Ovary (tissue), 9 donors: ENCODE results near the gene BLTP3B. TPM values are rescaled to one million over a fixed set of nuclear protein-coding genes. Genes with fewer than 3 reads are reported as not detected.

Experiments used
- DNase-seq, 5 donors: peaks; one replicate each; pipeline ENCODE4 v3.0.0-alpha.2; 2019 to 2020
- H3K27ac ChIP-seq, 2 donors: fragments of 200-600 bp; one replicate each; pipeline versions ENCODE4 v1.5.1 to v1.8.0; 2019 to 2022
- H3K27me3 ChIP-seq: fragments of 200-600 bp; one replicate; pipeline ENCODE4 v1.8.0; 2022
- H3K36me3 ChIP-seq: fragments of 200-600 bp; sonication (generic); one replicate; pipeline ENCODE4 v1.5.1; 2019
- H3K4me1 ChIP-seq: one replicate; pipeline ENCODE4 v1.8.1; 2013; ENCODE audit warnings: mild to moderate bottlenecking, moderate library complexity; ENCODE audit not compliant: insufficient read depth
- H3K4me3 ChIP-seq: fragments of 200-600 bp; sonication (generic); one replicate; pipeline ENCODE4 v1.5.1; 2017
- H3K9me3 ChIP-seq, 2 donors: fragments of 200-600 bp in 1 of 2; sonication (generic) in 1 of 2; one replicate each; pipeline versions ENCODE4 v1.5.1 to v1.8.1; 2013 to 2019; ENCODE audit warnings: mild to moderate bottlenecking in 1 of 2, moderate library complexity in 1 of 2
- CTCF ChIP-seq, 3 donors: fragments of 450-650 bp in 2 of 3; fragments of 200-600 bp in 1 of 3; IDR thresholded peaks; one replicate each; pipeline versions ENCODE4 v1.5.1 to v1.8.0; 2016 to 2022; ENCODE audit warnings: antibody characterized with exemption in 3 of 3, mild to moderate bottlenecking in 1 of 3
- EP300 ChIP-seq: sonication (generic); formaldehyde crosslinking; IDR thresholded peaks from one replicate; pipeline ENCODE4 v1.6.1; 2017; ENCODE audit warnings: antibody characterized with exemption
- POLR2A ChIP-seq: fragments of 450-650 bp; IDR thresholded peaks from one replicate; pipeline ENCODE4 v1.6.1; 2017; ENCODE audit warnings: antibody characterized with exemption, mild to moderate bottlenecking, moderate library complexity
- WGBS, 3 donors: extraction: QIAGEN DNeasy Blood & Tissue Kit in 1 of 3; methylation state at CpG; one replicate each; pipeline versions ENCODE4 v1.1.5 to v1.1.7; 2013 to 2017; 5-methylcytosine and 5-hydroxymethylcytosine counted together
- intact Hi-C, 4 donors: fragments of 100-400 bp; cut with DNase I; formaldehyde crosslinking; loops; one replicate each; pipeline versions ENCODE4 v1.11.0 to v1.15.1; 2022 to 2023
- polyA plus RNA-seq, 2 donors: library from polyadenylated mRNA; stranded (reverse); fragments of 200-250 nt in 1 of 2; fragments of 350-450 nt in 1 of 2; fragmentation: Illumina TruSeq in 1 of 2; extraction: RNeasy Lipid Tissue Mini Kit (QIAGEN cat#74804) in 1 of 2; gene quantifications; one replicate each; pipeline ENCODE4 v1.2.3, GENCODE V29; 2013 to 2014
- total RNA-seq, 7 donors: library from RNA; depleted of rRNA in 2 of 7; stranded (reverse); fragments of >200 nt in 2 of 7; fragmentation: NEBNext Ultra II Directional in 3 of 7; extraction: Animal tissue kit (Norgen Biotek cat#: 25700) in 3 of 7; gene quantifications; one replicate each; pipeline versions ENCODE4 v1.1.0 to v1.2.4, GENCODE V29; 2016 to 2023
- donor health status: DM: no; HTN: no; CAD: no; lungs with moderate emphysema.
- donor health status: DM: no; HTN: no; CAD: no.
- donor health status: Bipolar disorder and iron deficiency.
- donor health status: DM: yes; HTN: yes; CAD: no.
- donor health status: DM: no; HTN: no; CAD: no.
- donor health status: DM: yes; HTN: yes; CAD: no.

BLTP3B gene
- total and polyA plus RNA-seq, 9 donors = 6.5 to 25.6 (median 20.9) TPM

GRCh38 chr12:100141666-100141997 lies 1.0 kb downstream of the BLTP3B start:
- peak overlapping the region; percentile 98 for H3K4me3 ChIP-seq
- H3K4me1 ChIP-seq = peaks cover 1% of the 10 kb centered on the region
- H3K36me3 ChIP-seq = no peaks in the 10 kb centered on the region
- peak in 2 of 5 donors; percentile 17 to 62 for DNase-seq
- no peaks in the 10 kb centered on the region for H3K9me3 ChIP-seq
- H3K27ac ChIP-seq = peak overlapping the region in 1 of 2 donors; percentile 97
- H3K27me3 ChIP-seq = no peaks in the 10 kb centered on the region
- intact Hi-C loops = no loop called here
- no peak for TF ChIP-seq POLR2A
- TF ChIP-seq EP300 = no peak
- no peak for TF ChIP-seq CTCF (IDR thresholded peaks at IDR 0.05)
- 4 to 6% (median 5%) methylated on average over 6 of the region's 6 CpGs for WGBS, 3 donors

- WGBS, 3 donors = 78 to 85% (median 82%) methylated on average over 5 of the region's 5 CpGs
- peaks cover 1% of the 10 kb centered on the region for H3K4me1 ChIP-seq
- H3K27me3 ChIP-seq = no peaks in the 10 kb centered on the region
- intact Hi-C loops = no loop called here
- no peak overlapping the region for H3K4me3 ChIP-seq
- no peak overlapping the region for H3K27ac ChIP-seq
- no peak for DNase-seq
- TF ChIP-seq CTCF (IDR thresholded peaks at IDR 0.05) (no peak), POLR2A (no peak), EP300 (no peak)
- H3K9me3 ChIP-seq = no peaks in the 10 kb centered on the region
- no peaks in the 10 kb centered on the region for H3K36me3 ChIP-seq
Observed at GRCh38 chr12:100138803-100139098, 3.9 kb downstream of the BLTP3B start.

GRCh38 chr12:100138048-100138802 lies 4.4 kb downstream of the BLTP3B start:
- intact Hi-C loops = no loop called here
- Histone ChIP-seq H3K36me3 (no peaks in the 10 kb centered on the region), H3K4me1 (peaks cover 1% of the 10 kb centered on the region), H3K27ac (no peak overlapping the region), H3K4me3 (no peak overlapping the region), H3K9me3 (no peaks in the 10 kb centered on the region), H3K27me3 (no peaks in the 10 kb centered on the region)
- 49 to 54% (median 51%) methylated on average over 6 of the region's 6 CpGs for WGBS, 3 donors
- no peak for TF ChIP-seq CTCF (IDR thresholded peaks at IDR 0.05)
- no peak for TF ChIP-seq POLR2A
- TF ChIP-seq EP300 = no peak
- no peak for DNase-seq

GRCh38 chr12:100133200-100133599 lies 9.5 kb downstream of the BLTP3B start:
- H3K9me3 ChIP-seq = no peaks in the 10 kb centered on the region
- H3K36me3 ChIP-seq = no peaks in the 10 kb centered on the region
- no peak overlapping the region for H3K27ac ChIP-seq
- H3K27me3 ChIP-seq = no peaks in the 10 kb centered on the region
- TF ChIP-seq CTCF (IDR thresholded peaks at IDR 0.05) (no peak), EP300 (no peak)
- DNase-seq = no peak
- WGBS, 3 donors = 90 to 96% (median 96%) methylated on average over 2 of the region's 2 CpGs
- no peak overlapping the region for H3K4me3 ChIP-seq
- intact Hi-C loops = no loop called here
- H3K4me1 ChIP-seq = no peaks in the 10 kb centered on the region
